Measurements from ENCODE around the gene SLC35G6.
"Not testable (repeated sequence)": the region's sequence is repeated elsewhere in the genome, so short reads cannot be mapped to it uniquely, and the experiment has no call there.

The SLC35G6 gene

DNA sequence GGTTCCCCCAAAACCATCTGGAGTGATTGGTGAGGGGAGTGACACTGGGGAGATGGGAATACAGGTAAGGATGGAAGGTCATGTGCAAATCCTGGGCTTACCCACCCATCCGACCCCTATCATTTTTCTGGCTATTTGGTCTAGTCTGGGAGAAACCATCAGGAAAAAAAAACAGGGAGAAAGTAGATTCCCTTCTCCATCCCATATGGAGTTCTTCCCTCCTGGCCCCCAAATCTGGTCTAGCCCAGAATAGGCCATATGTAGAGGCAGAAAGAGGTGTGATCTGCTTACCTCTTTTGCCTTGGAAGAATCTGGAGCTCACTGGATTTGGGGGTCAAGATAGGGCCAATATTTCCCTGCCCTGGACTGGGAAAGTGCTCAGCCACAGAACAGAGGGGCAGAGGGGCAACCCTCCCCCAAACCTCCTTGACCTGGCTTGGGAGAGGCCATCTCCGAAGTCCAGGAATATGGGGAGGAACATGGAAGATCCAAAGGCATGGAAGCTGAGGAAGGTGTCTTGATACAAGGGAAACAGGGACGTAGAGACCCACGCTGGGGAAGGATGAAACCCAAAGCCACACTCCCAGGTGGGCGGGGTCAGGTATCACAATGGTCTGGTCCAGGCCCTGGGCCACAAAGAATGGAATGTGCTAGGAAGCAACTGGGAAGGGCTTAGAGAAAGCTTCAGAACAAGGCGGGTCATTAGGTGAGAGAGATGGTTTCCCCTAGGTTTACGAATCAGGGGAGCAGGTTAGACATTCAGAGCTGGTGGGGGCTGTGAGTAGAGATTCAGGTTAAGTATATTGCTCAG is 20.2 kb upstream of the SLC35G6 start:
- DNase-seq (ENCODE audit: low read depth, low spot score): no peak

DNA sequence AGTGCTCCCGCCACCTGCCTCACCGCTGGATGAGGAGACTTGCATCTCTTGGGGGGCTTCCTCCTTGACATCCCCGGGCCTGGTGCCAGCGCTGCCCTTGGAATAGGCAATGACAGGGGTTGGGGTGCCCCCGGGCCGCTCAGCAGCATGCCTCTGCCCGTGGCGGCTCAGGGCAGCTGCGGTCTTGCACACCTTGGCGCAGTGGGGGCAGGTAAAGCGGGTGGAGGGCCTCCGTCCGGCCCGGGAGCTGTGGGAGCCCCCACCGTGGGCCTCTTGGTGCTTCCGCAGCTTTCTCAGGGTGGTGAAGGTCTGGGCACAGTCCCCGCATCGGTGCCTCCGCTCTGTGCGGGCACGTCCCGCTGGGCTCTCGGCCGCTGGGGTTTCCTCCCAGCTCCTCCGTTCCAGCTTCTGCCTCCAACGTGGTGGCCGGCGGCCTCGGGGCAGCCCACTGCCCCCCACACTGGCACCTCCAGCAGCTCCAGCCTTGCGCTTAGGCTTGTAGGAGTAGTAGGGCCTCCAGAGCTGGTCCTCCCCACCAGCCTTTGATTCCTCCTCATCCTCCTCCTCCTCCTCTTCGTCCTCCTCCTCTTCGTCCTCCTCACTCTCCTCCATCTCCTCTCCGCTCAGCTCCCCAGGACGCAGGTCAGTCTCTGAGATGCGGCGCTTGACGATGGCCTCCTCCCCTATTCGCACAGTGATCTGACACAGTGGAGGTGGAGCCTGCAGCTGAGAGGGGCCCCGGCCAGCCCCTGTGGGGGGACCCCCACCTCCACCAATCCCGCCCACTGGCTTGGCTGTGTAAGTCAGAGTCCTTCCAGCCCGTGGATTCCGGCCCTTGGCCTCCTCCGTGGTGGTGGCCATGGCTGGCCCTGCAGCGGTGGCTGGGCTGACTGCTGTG is 18.5 kb upstream of the SLC35G6 start:
- no peak for DNase-seq (ENCODE audit: low read depth, low spot score)

DNA sequence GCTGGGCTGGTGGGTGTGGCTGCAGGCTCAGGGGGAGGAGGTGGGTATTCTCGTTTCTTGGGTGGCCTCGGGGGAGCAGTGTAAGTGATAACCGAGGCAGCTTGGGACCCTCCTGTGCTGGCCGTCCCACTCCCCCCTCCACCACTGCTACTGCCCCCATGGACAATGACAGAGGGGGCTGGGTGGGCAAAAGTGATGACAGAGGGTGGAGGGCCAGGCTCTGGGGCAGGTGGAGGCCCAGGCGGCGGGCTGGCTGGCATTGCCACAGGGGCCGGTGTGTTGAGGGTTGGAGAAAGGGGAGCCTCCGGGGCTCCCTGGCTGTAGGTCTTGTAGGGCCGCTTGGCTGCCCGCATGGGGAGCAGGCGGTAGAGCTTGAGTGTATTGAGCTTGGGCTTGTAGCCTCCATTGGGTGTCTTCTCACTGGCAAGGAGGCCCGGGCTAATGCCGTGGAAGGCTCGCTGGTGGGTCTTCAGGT is 17.8 kb upstream of the SLC35G6 start:
- no peak for DNase-seq (ENCODE audit: low read depth, low spot score)

DNA sequence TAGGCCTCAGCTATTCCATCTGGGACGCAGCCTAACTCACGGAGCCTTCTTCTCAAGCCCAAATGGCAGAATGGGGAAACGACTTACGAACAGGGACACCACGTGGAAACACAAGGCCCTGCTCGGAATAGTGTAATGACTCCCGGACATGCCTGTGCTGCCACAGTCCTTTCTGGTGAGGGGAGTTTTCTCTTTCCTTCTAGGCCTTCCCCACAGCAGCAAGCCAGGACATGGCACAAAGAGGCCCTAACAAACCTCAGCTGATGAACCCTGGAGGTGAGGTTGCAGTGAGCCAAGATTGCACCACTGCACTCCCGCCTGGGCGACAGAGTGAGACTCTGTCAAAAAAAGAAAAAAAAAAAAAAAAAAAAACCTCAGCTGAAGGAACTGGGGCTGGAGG is 17.2 kb upstream of the SLC35G6 start:
- DNase-seq (ENCODE audit: low read depth, low spot score): no peak

DNA sequence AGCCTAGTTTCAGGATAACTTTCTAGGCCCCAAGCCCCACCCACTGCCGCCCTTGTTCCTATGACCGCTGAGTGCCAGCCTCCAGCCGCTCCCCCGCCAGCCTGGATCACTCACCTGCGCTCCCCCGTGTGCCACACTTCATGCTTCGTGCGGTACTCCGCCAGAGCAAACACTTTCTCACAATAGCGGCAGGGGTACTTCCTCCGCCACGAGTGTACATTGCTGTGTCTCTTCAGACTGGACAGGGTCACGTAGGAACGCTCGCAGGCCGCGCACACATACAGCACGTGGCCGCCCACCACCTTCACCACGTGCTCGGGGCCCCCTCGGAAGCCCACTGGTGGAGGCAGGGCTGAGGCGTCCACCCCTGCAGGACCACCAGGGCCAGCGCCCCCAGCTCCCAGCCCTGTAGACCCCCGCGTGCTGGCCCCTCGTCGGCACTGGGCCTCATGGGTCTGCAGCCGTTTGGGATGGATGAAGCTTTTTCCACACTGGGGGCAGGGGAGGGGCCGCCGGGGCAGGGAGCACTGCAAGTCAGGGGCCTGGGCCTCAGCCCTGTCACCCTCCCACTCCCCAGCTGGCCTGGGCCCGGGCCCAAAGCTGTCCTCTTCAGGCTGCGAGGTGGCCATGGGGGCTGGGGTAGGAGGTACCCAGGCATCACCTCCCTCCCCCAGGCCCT is 15.5 kb upstream of the SLC35G6 start:
- no peak for DNase-seq (ENCODE audit: low read depth, low spot score)

DNA sequence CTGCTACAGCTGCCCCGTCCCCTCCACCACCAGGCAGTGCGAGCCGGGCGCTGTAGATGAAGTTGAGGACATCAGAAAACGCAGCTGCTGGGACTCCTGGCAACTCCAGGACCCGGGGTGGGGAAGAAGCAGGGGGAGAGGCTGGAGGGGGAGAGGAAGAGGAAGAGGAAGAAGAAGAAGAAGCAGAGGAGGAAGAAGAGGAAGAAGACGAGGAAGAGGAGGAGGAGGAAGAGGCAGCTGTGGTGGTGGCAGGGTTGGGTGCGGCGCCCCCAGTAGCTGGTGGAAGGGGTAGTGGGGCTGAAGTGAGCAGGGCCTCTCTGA is 15.0 kb upstream of the SLC35G6 start:
- DNase-seq (ENCODE audit: low read depth, low spot score): no peak

DNA sequence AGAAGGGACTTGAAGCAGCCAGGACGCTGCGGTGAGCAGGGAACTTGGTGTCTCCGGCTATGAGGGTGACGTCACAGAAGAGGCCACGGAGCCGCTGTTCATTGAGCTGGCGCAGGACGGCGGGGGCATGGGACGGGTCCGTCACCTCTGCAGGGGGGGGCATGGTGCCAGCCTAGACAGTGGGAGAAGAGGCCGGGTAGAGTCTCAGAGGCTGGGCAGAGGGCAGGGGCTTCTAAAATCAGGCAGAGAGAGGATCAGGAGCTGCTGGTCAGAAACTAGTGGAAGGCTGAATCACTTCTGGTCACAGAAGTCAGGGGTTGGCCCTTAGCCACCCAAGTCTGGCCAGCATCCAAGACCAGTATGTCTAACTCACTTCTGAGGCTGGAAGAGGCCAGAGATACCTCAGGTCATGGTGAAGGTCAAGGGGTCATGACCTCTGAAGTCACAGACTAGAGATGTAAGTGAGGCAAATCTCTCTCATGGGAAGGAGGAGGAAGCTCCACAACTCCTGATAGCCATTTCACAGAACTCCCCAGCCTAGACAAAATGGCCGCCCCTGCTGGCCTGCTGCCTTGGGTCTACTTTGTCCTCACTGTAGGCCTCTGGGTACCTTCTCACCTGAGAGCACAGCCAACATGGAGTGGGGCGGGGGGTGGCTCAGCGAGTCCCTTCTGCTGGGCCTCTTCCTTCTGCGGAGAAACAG is 14.5 kb upstream of the SLC35G6 start:
- DNase-seq (ENCODE audit: low read depth, low spot score): no peak

DNA sequence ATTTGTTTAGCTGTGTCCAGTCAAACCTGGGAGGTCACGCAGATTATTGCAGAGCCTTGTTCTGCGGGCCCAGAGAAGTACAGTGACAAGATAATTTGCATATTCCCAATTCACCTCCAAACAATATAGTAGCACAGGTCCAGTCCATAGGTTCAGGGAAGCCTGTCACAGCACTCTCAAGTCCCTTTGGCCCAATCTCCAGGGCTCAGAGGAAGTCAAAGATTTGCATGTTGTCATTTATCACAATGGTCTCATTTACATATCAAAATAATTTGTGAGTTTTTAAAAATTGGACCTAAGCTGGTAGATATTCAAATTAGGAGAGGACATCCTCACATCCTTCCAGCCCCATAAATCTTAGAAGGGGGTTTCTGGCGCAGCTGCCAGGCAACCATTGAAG is 13.7 kb upstream of the SLC35G6 start:
- DNase-seq (ENCODE audit: low read depth, low spot score): no peak

DNA sequence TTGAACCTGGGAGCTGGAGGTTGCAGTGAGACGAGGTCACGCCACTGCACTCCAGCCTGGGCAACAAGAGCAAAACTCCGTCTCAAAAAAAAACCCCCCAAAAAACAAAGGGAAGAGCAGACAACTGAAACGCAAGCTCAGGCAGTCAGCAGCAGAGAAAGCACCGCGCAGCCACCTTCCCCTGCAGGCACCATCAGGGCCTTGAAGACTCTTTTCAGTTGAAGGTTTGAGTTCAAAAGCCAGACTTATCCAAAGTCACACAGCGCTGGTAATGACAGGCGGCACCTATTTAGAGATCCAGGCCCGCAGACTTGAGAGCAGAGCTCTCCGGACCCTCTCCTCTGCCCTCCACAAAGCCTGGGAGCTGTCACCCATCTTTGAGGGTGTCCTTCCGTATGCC is 13.0 kb upstream of the SLC35G6 start:
- no peak for DNase-seq (ENCODE audit: low read depth, low spot score)

DNA sequence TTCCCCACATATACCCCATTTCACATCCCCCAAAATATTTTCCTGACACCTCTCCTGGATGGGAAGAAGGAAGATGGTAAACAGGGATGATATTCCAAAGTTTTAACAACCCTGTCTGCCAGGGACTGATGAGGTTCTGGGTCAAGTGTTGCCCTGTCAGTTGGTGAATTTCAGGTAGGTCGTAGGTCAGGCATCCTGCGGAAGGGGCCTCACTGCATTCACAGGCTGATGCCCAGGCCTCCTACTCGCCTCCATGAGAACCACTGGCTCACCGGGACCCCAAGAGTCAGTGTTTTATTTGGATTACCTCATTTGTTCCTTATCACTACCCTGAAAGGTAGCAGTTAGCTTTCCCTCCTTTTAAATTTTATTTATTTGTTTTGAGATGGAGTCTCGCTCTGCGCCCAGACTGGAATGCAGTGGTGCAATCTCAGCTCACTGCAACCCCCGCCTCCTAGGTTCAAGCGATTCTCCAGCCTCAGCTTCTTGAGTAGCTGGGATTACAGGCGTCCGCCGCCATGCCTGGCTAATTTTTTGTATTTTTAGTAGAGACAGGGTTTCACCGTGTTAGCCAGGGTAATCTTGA is 12.3 kb upstream of the SLC35G6 start:
- DNase-seq (ENCODE audit: low read depth, low spot score): no peak

DNA sequence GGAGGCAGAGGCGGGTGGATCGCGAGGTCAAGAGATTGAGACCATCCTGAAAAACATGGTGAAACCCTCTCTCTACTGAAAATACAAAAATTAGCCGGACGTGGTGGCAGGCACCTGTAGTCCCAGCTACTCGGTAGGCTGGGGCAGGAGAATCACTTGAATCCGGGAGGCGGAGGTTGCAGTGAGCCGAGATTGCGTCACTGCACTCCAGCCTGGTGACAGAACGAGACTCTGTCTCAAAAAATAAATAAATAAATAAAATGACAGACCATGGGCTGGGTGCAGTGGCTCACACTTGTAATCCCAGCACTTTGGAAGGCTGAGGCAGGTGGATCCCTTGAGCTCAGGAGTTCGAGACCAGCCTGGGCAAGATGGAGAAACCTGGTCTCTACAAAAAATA is 11.4 kb upstream of the SLC35G6 start:
- not testable (repeated sequence) for DNase-seq (ENCODE audit: low read depth, low spot score)

DNA sequence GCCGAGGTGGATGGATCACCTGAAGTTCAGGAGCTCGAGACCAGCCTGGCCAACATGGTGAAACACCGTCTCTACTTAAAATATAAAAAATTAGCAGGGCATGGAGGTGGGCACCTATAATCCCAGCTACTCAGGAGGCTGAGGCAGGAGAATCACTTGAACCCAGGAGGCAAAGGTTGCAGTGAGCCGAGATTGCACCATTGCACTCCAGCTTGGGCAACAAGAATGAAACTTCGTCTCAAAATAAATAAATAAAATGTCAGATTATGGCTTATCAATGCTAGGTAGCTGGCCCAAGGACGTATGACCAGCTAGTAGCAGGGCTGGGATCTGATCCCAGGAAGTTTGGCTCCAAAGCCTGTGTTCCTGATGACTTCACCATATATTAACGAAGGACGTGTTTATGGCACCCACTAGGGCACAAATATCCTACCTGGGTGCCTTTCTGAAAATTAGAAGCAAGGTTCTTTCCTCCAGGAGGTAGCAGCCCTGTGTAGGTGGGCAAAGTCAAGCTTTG is 10.7 kb upstream of the SLC35G6 start:
- DNase-seq (ENCODE audit: low read depth, low spot score): not testable (repeated sequence)

DNA sequence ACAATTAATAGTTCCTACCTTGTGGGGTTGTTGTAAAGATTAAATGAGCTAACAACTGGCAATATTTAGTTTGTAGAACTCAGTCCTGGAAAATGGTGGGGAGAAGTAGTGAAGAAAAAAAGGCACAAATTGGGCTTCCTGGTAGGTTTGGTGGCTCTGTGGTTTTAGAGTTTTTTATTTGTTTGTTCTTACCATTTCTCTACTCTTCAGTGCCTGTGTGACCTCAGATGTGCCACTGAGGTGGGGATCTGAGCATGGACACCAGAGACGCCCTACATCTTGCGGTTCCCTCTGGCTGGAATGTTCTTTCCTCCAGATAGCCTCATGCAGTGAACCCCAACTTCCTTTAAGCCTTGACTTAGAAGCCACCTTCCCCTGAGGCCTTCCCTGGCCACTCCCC is 9.5 kb upstream of the SLC35G6 start:
- DNase-seq (ENCODE audit: low read depth, low spot score): no peak

DNA sequence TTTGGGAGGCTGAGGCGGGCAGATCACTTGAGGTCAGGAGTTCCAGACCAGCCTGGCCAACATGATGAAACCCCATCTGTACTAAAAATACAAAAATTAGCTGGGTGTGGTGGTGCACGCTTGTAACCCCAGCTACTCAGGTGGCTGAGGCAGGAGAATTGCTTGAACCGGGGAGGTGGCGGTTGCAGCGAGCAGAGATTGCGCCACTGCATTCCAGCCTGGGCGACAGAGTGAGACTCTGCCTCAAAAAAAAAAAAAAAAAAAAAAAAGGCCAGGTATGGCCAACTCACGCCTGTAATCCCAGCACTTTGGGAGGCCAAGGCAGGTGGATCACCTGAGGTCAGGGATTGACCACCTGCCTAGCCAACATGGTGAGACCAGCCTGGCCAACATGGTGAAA is 6.5 kb upstream of the SLC35G6 start:
- DNase-seq (ENCODE audit: low read depth, low spot score): not testable (repeated sequence)

DNA sequence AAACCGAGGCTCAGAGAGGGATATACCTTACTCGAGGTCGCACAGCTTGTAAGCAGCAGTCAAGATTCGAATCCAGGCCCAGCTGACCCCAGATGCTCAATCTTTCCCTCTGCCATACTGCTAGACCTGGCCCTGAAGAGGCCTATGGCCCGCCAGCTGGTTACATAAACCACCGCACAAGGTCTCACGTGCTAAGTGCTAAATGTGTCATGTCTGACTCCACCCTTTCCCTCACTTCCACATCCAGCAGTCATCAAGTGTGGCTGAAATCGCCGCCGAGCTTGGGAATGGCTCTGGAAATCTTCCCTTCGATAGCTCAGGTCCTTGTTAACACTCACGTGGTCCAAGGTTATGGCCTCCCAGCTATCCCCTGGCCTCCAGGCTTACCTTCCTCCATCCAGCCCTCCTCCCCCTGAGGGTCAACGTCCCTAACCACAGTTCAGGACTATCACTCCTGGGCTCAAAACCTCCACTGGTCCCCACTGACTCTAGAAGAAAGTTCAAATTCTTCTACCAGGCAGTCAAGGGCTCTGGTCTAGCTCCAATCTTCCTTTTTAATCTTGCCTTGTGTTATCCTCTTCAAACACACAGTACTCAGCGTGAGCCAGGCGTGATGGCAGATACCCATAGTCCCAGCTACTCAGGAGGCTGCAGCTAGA is 5.4 kb upstream of the SLC35G6 start:
- no peak for DNase-seq (ENCODE audit: low read depth, low spot score)

DNA sequence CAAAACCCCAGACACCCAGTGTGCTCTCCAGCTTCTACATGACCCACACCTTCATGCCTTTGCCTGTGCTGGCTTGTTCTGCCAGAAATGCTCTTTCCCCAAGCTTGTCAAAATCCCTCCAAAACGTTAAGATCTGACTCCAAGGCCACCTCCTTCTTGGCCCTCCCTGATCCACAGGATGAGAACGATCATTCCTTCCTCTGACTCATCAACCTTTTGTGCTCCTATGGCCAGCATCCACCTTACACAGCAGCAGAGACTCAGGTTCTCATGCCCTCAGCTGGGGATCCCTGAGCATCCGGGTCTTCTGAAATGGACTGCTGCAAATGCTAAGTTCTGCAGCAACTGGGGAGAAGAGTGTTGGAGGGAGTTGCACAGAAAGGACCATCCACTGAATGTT is 4.8 kb upstream of the SLC35G6 start:
- no peak for DNase-seq (ENCODE audit: low read depth, low spot score)

DNA sequence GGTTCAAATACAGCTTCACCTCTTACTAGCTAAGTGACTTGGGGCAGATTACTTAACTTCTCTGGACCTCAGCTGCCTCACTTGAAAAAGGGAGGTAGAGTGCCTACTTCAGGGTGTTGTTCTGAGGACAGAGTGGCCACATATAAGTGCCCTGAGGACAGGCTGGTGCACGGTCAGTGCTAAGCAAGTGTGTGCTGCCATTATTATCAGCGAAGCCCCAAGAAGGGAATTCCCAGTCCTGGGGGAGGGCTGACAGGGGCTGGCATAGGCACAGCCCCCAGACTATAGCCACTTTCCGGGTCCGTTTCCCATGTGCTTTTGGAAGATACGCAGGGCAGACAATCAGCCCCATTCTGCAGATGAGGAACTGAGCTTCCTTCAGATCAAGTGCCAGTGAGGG is 4.3 kb upstream of the SLC35G6 start:
- no peak for DNase-seq (ENCODE audit: low read depth, low spot score)

DNA sequence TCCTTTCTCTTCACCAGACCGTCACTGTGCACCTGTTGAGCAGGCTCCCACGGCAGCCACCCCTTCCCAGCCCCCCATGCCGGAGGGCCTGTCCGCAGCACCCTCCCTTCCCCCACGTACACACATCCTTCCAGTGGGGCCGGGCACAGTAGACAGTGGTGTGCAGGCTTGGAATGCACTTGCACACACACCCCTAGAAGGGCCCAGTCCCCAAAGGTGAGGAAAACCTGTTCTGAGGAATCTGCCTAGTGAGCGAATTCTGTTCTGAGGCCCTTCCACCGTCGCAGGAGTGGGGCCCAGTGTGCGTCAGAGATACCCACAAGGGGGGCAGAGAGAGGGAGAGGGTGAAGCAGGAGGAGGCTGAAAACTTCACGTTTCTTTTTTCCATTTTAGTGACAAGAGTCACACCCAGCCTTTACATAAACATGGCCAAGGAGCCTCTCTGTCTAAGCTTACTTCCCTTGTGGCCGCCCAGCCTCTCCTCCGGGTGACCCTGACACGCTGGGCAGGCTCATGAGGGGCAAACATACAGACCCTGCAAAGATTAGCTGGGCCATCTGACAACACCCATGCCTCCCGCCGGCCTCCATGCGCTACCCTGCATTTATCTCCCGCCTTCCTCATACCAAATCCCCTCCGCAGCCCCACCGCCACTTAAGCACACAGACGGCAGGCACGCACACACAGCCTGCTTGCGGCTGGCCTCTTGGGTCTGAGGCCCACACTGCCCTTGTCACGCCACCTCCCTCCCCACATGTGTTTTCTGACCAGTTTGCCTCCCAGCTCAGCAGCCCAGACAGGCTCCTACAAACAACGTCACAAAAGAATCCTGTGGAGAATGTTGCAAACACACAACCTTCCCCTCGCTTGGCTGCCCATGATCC is 3.6 kb upstream of the SLC35G6 start:
- no peak for DNase-seq (ENCODE audit: low read depth, low spot score)

All from smooth muscle cell of the brain vasculature (primary cell).